IPS DF 19.7 (cell line): Measurements from ENCODE around the gene RRP8.

Experiments
- DNase-seq: peaks from one replicate; pipeline ENCODE4 v3.0.0-alpha.2; 2013; ENCODE audit warnings: low read depth, low spot score

RRP8 gene

GRCh38 chr11:6603287-6604080 lies at the start of gene RRP8, which contains the start of gene ILK:
Gene RRP8, minus strand, starts transcription at chr11:6603616. Its CDS starts 114 bp downstream, at chr11:6603502.
Gene ILK, plus strand, starts transcription at chr11:6603774. Its CDS starts 498 bp downstream, at chr11:6604272.
- no peak for DNase-seq

- no peak for DNase-seq
Measured at GRCh38 chr11:6653097-6653496, 49.7 kb upstream of the RRP8 start.

- DNase-seq, result no peak
Measured at GRCh38 chr11:6652182-6652581, 48.8 kb upstream of the RRP8 start.

DNA sequence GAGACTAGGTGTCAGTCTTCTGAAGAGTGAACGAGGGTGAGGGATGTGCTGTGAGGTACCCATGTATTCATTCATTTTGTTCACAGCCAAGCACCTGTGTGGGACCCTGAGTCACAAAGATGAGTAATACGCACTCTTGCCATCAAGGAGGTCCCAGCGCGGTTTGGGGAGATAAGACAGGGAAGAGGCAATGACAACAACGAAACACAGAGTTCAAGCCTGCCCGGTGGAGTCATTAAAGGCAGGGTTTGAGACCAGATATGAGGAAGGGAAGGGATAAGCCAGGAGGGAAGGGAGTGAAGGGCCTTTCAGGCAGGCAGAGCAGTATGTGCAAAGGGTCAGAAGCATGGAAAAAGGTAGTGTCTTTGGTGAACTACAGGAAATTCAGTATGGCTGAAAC lies 47.6 kb upstream of the RRP8 start:
- no peak for DNase-seq

DNA sequence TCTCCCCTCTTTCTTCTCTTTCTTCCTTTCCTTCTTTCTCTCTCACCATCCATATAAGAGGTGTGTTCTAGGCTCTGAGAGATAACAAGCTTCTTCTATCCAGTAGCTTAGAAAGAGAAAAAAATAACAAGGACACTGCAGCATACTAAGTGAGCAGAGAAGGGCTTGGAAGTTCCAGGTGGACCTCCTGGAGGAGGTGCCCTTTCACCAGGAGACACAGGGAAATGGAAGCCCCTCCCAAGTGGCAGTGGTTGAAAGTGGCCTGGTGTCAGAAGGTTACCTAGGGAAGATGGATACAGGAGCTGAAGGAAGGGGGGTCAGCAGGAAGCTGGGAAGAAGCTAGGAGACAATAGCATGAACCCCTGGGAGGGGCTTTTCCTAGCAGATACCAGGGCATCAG lies 46.7 kb upstream of the RRP8 start:
- no peak for DNase-seq

GRCh38 chr11:6648501-6648900 lies 45.1 kb upstream of the RRP8 start:
- no peak for DNase-seq

GRCh38 chr11:6647836-6648235 lies 44.4 kb upstream of the RRP8 start:
- DNase-seq, result no peak

DNA sequence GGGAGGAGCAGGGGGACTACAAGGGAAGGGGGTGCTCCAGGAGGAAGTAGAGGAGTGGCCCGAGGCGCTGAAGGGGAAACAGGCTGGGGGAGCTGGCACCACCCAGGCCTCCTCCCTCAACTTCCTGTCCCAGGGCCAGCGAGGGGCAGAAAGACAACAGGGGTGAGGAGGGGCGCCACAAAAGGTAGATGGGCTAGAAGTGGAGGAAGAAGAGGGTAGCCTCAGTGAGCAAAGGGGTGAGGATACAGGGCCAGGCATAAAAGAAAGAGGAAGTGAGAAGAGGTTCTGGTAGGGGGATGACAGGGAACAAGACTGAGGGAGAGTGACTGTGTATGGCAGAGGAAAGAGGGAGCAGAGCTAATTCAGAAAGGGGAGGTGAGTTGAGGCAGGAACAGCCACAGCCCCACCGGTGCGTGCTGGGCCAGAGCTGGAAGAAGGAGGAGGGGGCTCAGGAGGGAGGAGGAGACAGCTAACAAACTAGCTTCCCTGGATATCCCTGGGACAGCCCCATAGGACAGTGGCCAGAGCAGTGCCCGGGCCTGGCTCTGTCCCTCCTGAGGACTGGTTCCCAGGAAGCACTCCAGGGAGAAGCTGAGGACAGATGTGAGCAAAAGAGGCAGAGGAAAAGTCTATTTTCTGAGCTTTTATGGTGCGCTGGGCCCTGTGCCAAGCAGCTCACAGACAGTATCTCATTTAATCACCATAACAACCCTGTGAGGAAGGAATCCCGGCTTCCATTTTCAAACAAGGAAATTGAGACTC lies 43.7 kb upstream of the RRP8 start:
- no peak for DNase-seq

- no peak for DNase-seq
Measured at GRCh38 chr11:6646576-6646917, 43.1 kb upstream of the RRP8 start.

GRCh38 chr11:6646071-6646470 lies 42.7 kb upstream of the RRP8 start:
- no peak for DNase-seq

- DNase-seq, result no peak
Measured at GRCh38 chr11:6642957-6643356, 39.5 kb upstream of the RRP8 start.

DNA sequence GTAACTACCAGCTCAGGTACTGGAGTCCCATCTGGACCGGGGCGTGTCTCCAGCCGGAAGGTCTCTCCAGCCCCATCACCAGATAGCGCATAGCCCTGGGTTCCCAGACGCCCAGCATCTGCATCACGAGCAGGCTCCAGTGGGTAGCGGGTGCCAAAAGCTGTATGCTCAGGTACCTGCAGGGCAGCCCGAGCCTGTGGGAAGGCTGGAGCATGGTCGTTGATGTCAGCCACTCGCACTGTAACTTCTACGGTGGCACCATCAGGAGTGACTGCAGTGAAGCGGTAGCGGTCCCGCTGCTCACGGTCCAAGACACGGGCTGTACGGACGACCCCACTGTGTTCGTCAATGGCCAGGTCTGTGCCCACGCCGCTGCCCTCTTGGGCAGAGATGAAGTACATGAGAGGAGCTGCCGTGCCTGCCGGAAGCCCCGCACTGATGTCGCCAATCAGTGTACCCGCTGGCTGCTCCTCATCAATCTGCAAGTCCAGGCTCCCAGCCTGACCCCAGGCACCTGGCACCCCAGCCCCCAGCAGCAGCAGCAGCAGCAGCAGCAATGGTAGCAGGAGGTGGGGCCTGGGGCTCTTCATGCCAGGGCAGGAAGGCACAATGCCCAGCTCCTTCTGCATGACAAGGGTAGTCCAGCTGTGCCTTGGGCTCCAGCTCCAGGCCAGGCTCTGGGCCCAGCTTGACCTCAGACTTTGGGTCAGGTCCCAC lies 37.7 kb upstream of the RRP8 start:
- DNase-seq, result no peak

GRCh38 chr11:6640036-6640984 lies 36.9 kb upstream of the RRP8 start:
- DNase-seq, result no peak

DNA sequence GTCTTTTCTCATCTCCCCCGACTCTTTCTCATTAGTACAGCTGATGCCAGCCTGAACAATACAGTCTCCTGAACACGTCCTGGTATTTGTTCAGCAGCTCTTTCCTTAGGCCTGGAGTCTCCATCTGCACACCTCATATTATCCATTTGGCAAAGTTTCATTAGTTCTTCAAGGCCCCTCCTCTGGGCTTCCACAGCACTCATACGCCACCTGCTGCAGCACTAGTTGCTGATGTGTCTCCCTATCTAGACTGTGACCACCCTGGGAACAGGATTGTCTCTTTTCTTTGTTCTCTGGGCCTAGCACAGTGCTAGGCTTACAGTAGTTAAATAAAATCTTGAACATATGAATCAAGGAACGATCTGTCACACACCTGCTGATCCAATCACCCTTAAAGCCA lies 35.0 kb upstream of the RRP8 start:
- DNase-seq, result no peak

DNA sequence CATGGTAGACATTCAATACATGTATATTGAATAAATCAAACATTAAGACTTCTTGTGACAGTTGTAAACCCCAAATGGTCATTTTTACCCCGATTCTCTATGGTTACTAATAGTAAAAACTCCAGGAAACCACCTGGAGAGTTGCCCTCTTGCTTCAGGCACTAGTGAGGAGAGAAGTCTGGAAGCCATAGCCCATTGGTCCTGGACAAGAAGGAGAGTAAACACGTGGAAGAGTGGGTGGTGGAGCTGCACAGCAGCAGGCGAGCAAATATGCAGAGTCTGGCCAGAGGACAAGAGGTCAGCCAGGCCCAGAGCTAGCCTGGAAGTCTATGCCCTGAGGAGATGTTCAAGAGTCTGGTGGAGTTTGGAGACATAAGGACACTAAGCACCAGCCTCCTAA lies 34.5 kb upstream of the RRP8 start:
- no peak for DNase-seq

GRCh38 chr11:6636480-6636879 lies 33.1 kb upstream of the RRP8 start:
- no peak for DNase-seq

DNA sequence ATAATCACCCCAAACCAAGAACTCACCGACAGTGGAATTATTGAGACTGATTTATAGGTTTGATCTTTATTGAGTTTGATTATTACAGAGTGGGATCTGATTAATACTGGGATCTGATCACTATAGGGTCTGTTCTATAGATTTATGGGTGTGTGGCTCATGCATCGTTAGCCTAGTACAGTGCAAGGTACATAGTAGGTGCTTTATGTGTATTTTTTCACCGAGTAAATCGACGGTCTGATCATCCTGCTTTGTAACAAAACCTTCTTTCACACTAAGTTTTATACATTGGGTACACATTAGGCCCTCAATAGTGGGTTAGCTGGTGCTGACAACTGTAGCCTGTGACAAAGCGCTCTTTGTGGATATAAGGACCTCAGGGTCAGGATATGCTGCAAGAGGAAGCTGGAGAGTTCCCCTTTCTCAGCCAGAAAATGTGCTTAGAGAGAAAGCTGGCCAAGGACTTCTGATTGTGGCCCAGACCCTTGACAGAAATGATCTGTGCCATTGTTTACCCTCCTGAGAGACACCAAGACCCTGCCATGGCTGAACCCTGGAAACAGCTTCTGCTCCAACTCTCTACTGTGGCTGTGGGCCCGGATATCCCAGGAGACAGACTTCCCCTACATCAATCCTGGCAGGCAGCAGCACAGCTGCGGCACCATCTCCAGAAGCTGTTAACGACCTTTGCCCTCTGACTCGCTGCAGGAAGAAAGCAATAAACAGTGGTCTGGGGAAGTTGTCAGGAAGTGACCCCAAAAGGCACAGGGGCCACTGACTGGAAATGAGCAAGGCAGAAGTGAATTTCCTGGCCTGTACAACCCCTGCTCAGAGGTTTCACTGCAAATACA lies 31.9 kb upstream of the RRP8 start:
- DNase-seq, result no peak

DNA sequence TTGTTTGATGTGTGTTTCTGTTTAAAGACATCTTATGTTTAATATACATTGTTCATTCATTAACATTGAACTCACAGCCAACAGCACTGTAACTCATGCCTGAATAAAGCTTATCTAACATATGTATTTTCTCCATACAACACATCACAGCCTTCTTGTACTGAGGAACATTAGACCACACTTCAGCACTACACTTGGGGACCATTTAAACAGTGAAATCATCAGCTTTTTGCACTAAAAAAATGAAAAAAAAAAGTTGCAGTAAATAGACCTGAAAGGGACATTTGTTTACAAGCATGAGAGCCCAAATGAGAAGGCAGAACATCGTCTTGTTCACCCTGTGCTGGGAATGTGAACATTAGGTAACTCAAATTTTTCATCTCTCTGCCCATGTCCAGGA lies 31.1 kb upstream of the RRP8 start:
- DNase-seq, result no peak

DNA sequence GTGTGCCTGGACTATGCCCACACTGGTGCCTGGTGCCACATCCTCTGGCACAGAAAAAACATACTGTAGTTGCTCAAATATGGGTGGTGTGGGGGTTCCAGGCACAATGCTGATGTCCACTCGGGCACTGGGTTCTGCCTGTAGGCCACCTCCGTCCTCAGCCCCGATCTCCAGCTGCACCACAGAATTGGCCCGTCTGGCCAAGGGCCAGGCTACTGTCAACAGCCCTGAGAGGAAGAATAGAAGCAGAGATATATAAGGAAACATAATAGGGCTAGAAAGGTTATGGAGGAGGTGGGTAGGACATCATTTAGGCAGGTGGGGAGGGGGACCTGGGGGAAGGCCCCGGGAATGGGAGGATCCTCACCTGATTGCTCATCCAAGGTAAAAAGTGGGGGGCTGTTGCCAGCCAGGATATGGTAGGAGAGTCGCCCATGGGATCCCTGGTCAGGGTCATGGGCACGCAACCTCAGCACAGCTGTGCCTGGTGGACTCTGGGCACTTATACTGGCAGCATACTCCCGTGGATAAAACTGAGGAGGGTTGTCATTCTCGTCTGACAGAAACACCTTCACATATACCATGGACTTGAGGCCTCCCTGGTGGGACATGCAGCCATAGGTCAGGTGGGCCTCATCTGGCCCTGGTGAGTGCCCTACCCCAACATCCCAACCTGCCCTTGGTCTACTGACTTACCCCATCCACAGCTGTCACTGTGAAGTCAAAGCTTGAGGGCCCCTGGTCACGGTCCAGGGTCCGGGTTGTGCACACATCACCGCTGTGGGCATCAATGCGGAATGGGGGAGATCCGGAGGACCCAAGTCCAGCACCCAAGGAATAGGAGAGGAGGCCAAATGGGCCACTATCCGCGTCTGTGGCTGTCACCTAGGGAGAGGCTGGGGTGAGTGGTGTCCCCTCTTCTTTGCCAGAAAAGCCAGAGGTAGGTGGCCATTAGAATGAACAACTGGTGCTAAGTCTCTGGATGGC lies 30.3 kb upstream of the RRP8 start:
- no peak for DNase-seq
